OCI-LY3 (cell line): ENCODE measurements around the gene ROBO2.

Experiments used
- CTCF ChIP-seq: fragments of 200-600, 300-600 bp; sonication (generic); IDR thresholded peaks from 2 replicates; pipeline ENCODE4 v1.5.1; 2014; ENCODE audit warnings: antibody characterized with exemption, low read length, low read depth
- EZH2phosphoT487 ChIP-seq: fragments of 200-600 bp; shearing (Covaris generic); IDR thresholded peaks from 2 replicates; pipeline ENCODE4 v1.6.1; 2018; ENCODE audit warnings: antibody characterized with exemption, mixed run types, low read depth

GRCh38 chr3:77134769-77135168 is 94.9 kb downstream of the ROBO2 start:
- no peak for TF ChIP-seq CTCF
- TF ChIP-seq EZH2phosphoT487, result no peak
